Astrocyte (in vitro differentiated cells and primary cell): ENCODE results near the gene FAM167B. TPM values are rescaled to one million over a fixed set of nuclear protein-coding genes. Genes with fewer than 3 reads are reported as not detected.

Experiments used
- DNase-seq: peaks from one replicate; pipeline ENCODE4 v3.0.0-alpha.2; 2010; ENCODE audit warnings: low read depth
- FAIRE-seq: peaks from 2 replicates; lab custom pipeline; 2011; peaks lifted over from hg19 to GRCh38; lab: Jason Lieb, UNC
- H2AFZ ChIP-seq: 2 replicates; pipeline ENCODE4 v1.6.0; 2012; ENCODE audit warnings: low read depth, low read length, inconsistent platforms
- H3K27ac ChIP-seq: 2 replicates; pipeline ENCODE4 v1.5.1; 2011; ENCODE audit warnings: low read depth, low read length, inconsistent platforms
- H3K27me3 ChIP-seq: 2 replicates; pipeline ENCODE4 v1.6.0; 2011; ENCODE audit warnings: low read length, inconsistent platforms; ENCODE audit not compliant: insufficient read depth
- H3K36me3 ChIP-seq: 2 replicates; pipeline ENCODE4 v1.5.1; 2011; ENCODE audit warnings: low read length, inconsistent platforms; ENCODE audit not compliant: insufficient read depth
- H3K4me1 ChIP-seq: 2 replicates; pipeline ENCODE4 v1.5.1; 2011; ENCODE audit warnings: low read length, inconsistent platforms; ENCODE audit not compliant: insufficient read depth
- H3K4me2 ChIP-seq: 2 replicates; pipeline ENCODE4 v1.6.0; 2012; ENCODE audit warnings: low read length, inconsistent platforms
- H3K4me3 ChIP-seq: 2 replicates; pipeline ENCODE4 v1.5.1; 2011; ENCODE audit warnings: low read depth, mild to moderate bottlenecking, low read length, inconsistent platforms; ENCODE audit not compliant: insufficient read depth
- H3K79me2 ChIP-seq: 2 replicates; pipeline ENCODE4 v1.6.0; 2012; ENCODE audit warnings: mild to moderate bottlenecking, low read length, inconsistent platforms; ENCODE audit not compliant: insufficient read depth
- H3K9ac ChIP-seq: 2 replicates; pipeline ENCODE4 v1.6.0; 2012; ENCODE audit warnings: mild to moderate bottlenecking, low read length, inconsistent platforms
- H3K9me3 ChIP-seq: 2 replicates; pipeline ENCODE4 v1.5.1; 2012; ENCODE audit warnings: low read depth, mild to moderate bottlenecking, low read length, inconsistent platforms; ENCODE audit not compliant: insufficient read depth
- H4K20me1 ChIP-seq: 2 replicates; pipeline ENCODE4 v1.6.0; 2012; ENCODE audit warnings: low read length, inconsistent platforms; ENCODE audit not compliant: insufficient read depth
- H3K27ac Mint-ChIP-seq: one replicate; pipeline ENCODE4 v1.8.0; 2021; ENCODE audit warnings: mild to moderate bottlenecking, mixed read lengths; ENCODE audit not compliant: unreplicated experiment
- H3K27me3 Mint-ChIP-seq: one replicate; pipeline ENCODE4 v1.8.0; 2021; ENCODE audit warnings: low read depth, mixed read lengths; ENCODE audit not compliant: unreplicated experiment
- H3K36me3 Mint-ChIP-seq: one replicate; pipeline ENCODE4 v1.8.0; 2021; ENCODE audit warnings: low read depth, mixed read lengths; ENCODE audit not compliant: unreplicated experiment
- H3K4me1 Mint-ChIP-seq: one replicate; pipeline ENCODE4 v1.8.0; 2021; ENCODE audit warnings: low read depth, mixed read lengths; ENCODE audit not compliant: unreplicated experiment
- H3K4me3 Mint-ChIP-seq: one replicate; pipeline ENCODE4 v1.8.0; 2021; ENCODE audit warnings: mild to moderate bottlenecking, moderate library complexity, mixed read lengths; ENCODE audit not compliant: unreplicated experiment
- H3K9me3 Mint-ChIP-seq: one replicate; pipeline ENCODE4 v1.8.0; 2021; ENCODE audit warnings: mild to moderate bottlenecking, mixed read lengths; ENCODE audit not compliant: unreplicated experiment
- CTCF ChIP-seq: IDR thresholded peaks from 2 replicates; pipeline ENCODE4 v1.5.1; 2011; ENCODE audit warnings: low read depth, mild to moderate bottlenecking, inconsistent platforms, low read length, moderate library complexity; ENCODE audit not compliant: insufficient read depth
- EZH2 ChIP-seq: IDR thresholded peaks from 2 replicates; pipeline ENCODE4 v1.6.1; 2012; ENCODE audit warnings: mild to moderate bottlenecking, low read length, inconsistent platforms; ENCODE audit not compliant: insufficient read depth
- total RNA-seq: library from RNA; stranded (reverse); gene quantifications from 2 replicates; pipeline ENCODE4 v1.2.1, GENCODE V29; 2021

Gene FAM167B
- total RNA-seq, 1 donor from 2014 or later = 0.64 TPM

- peak overlapping the region; percentile 3 for H3K4me3 ChIP-seq
- H4K20me1 ChIP-seq = peaks cover 16% of the 10 kb centered on the region
- peak overlapping the region; percentile 97 for H3K4me2 ChIP-seq
- TF ChIP-seq CTCF = no peak
- TF ChIP-seq EZH2 = no peak
- H3K9me3 ChIP-seq = no peaks in the 10 kb centered on the region
- no peaks in the 10 kb centered on the region for H3K27me3 ChIP-seq
- H2AFZ ChIP-seq = no peak overlapping the region
- no peaks in the 10 kb centered on the region for H3K27me3 Mint-ChIP-seq
- H3K4me3 Mint-ChIP-seq = peak overlapping the region; percentile 98
- H3K79me2 ChIP-seq = peaks cover 56% of the 10 kb centered on the region
- H3K36me3 Mint-ChIP-seq = peaks cover 26% of the 10 kb centered on the region
- H3K27ac ChIP-seq = no peak overlapping the region
- peak overlapping the region; percentile 87 for H3K27ac Mint-ChIP-seq
- H3K4me1 ChIP-seq = peaks cover 19% of the 10 kb centered on the region
- DNase-seq (no peak), FAIRE-seq (no peak)
- peak overlapping the region; percentile 100 for H3K9ac ChIP-seq
- H3K9me3 Mint-ChIP-seq = no peaks in the 10 kb centered on the region
- H3K36me3 ChIP-seq = peaks cover 31% of the 10 kb centered on the region
- peaks cover 12% of the 10 kb centered on the region for H3K4me1 Mint-ChIP-seq
These were observed 23.3 kb upstream of the FAM167B start for GRCh38 chr1:32223683-32224082.

GRCh38 chr1:32224285-32224684 is 22.7 kb upstream of the FAM167B start:
- Histone ChIP-seq H3K9ac (peak overlapping the region; percentile 100), H3K79me2 (peaks cover 53% of the 10 kb centered on the region), H3K27ac (no peak overlapping the region), H3K4me1 (peaks cover 19% of the 10 kb centered on the region), H3K4me2 (peak overlapping the region; percentile 97), H3K4me3 (no peak overlapping the region), H3K9me3 (no peaks in the 10 kb centered on the region), H2AFZ (no peak overlapping the region), H3K36me3 (peaks cover 33% of the 10 kb centered on the region), H3K27me3 (no peaks in the 10 kb centered on the region), H4K20me1 (peaks cover 16% of the 10 kb centered on the region)
- Mint-ChIP-seq H3K9me3 (no peaks in the 10 kb centered on the region), H3K4me1 (peaks cover 11% of the 10 kb centered on the region), H3K27ac (no peak overlapping the region), H3K36me3 (peaks cover 28% of the 10 kb centered on the region), H3K27me3 (no peaks in the 10 kb centered on the region), H3K4me3 (peak overlapping the region; percentile 98)
- DNase-seq (no peak), FAIRE-seq (no peak)
- TF ChIP-seq CTCF (no peak), EZH2 (no peak)

GRCh38 chr1:32228771-32229170 is 18.3 kb upstream of the FAM167B start:
- Histone ChIP-seq H3K4me3 (no peak overlapping the region), H3K79me2 (peaks cover 15% of the 10 kb centered on the region), H4K20me1 (peaks cover 13% of the 10 kb centered on the region), H3K27ac (no peak overlapping the region), H2AFZ (no peak overlapping the region), H3K4me2 (no peak overlapping the region), H3K27me3 (no peaks in the 10 kb centered on the region), H3K9me3 (no peaks in the 10 kb centered on the region), H3K4me1 (no peaks in the 10 kb centered on the region), H3K36me3 (peaks cover 44% of the 10 kb centered on the region), H3K9ac (no peak overlapping the region)
- H3K36me3 Mint-ChIP-seq = peaks cover 30% of the 10 kb centered on the region
- FAIRE-seq = no peak
- DNase-seq = no peak
- no peaks in the 10 kb centered on the region for H3K27me3 Mint-ChIP-seq
- no peaks in the 10 kb centered on the region for H3K9me3 Mint-ChIP-seq
- no peak overlapping the region for H3K4me3 Mint-ChIP-seq
- TF ChIP-seq CTCF = no peak
- TF ChIP-seq EZH2 = no peak
- H3K4me1 Mint-ChIP-seq = peaks cover 4% of the 10 kb centered on the region
- H3K27ac Mint-ChIP-seq = peak overlapping the region; percentile 42
